ENCODE results near the gene TMEM151A. TPM values are rescaled to one million over a fixed set of nuclear protein-coding genes. Genes with fewer than 3 reads are reported as not detected.

The TMEM151A gene
- total RNA-seq, 3 donors from 2014 or later: 0.16 to 1.6 (median 0.33) TPM

- Histone ChIP-seq H3K27ac (peak overlapping the region in 1 of 2 donors; percentile 83), H3K27me3 (no peaks in the 10 kb centered on the region), H3K36me3 (no peaks in the 10 kb centered on the region), H3K9me3 (no peaks in the 10 kb centered on the region), H3K4me3 (peak overlapping the region; percentile 68 to 80 (median 70)), H3K4me1 (peaks cover 0 to 8% of the 10 kb centered on the region in 2 donors)
- intact Hi-C loops (cut with DNase I; ENCODE audit: low total_unique reads): no loop called here
- TF ChIP-seq POLR2AphosphoS5 (IDR thresholded peaks at IDR 0.05): no peak
- TF ChIP-seq CTCF (IDR thresholded peaks at IDR 0.05): no peak
- TF ChIP-seq POLR2A (IDR thresholded peaks at IDR 0.05): no peak
- DNase-seq (ENCODE audit: low spot score in 2 of 2): no peak
These were observed 43.1 kb downstream of the TMEM151A start for GRCh38 chr11:66334605-66335442.

- H3K4me1 ChIP-seq: peaks cover 0 to 8% of the 10 kb centered on the region in 2 donors
- TF ChIP-seq CTCF (IDR thresholded peaks at IDR 0.05) (no peak), POLR2AphosphoS5 (IDR thresholded peaks at IDR 0.05) (no peak), POLR2A (IDR thresholded peaks at IDR 0.05) (no peak)
- no peaks in the 10 kb centered on the region for H3K27me3 ChIP-seq
- H3K27ac ChIP-seq: peak overlapping the region; percentile 66 to 83
- peaks cover 4% of the 10 kb centered on the region for H3K36me3 ChIP-seq
- H3K4me3 ChIP-seq: peak overlapping the region; percentile 68 to 80 (median 70)
- intact Hi-C loops (cut with DNase I; ENCODE audit: low total_unique reads): no loop called here
- H3K9me3 ChIP-seq: no peaks in the 10 kb centered on the region
- no peak for DNase-seq (ENCODE audit: low spot score in 2 of 2)
These were observed 44.0 kb downstream of the TMEM151A start for GRCh38 chr11:66335531-66336233.

GRCh38 chr11:66336234-66337102 lies 44.8 kb downstream of the TMEM151A start, which contains the start of gene RIN1:
Gene RIN1 (minus strand): TSS chr11:66336434. CDS start chr11:66336402, 32 bp downstream.
- intact Hi-C loops (cut with DNase I; ENCODE audit: low total_unique reads): loop anchor here (1.0 kb wide), 1 partner anchor 80 kb away; no protein-coding TSS in a partner anchor
- H3K4me3 ChIP-seq: peak within 1 kb of the TSS; percentile 68 to 80 (median 70)
- TF ChIP-seq POLR2AphosphoS5 (IDR thresholded peaks at IDR 0.05): peak in 1 of 3 donors; percentile 53
- peak; percentile 20 for TF ChIP-seq POLR2A (IDR thresholded peaks at IDR 0.05)
- TF ChIP-seq CTCF (IDR thresholded peaks at IDR 0.05): peak in 1 of 3 donors; percentile 20
- H3K27ac ChIP-seq: peak within 1 kb of the TSS; percentile 66 to 83
- no peaks in the 10 kb centered on the region for H3K27me3 ChIP-seq
- peaks cover 0 to 8% of the 10 kb centered on the region in 2 donors for H3K4me1 ChIP-seq
- H3K9me3 ChIP-seq: no peaks in the 10 kb centered on the region
- H3K36me3 ChIP-seq: peaks cover 10% of the 10 kb centered on the region
- peak in 1 of 2 donors; percentile 77 for DNase-seq (ENCODE audit: low spot score in 2 of 2)

- Histone ChIP-seq H3K4me1 (peaks cover 0 to 8% of the 10 kb centered on the region in 2 donors), H3K4me3 (peak overlapping the region in 1 of 3 donors; percentile 33), H3K27ac (peak overlapping the region; percentile 66 to 83), H3K36me3 (peaks cover 10% of the 10 kb centered on the region), H3K9me3 (no peaks in the 10 kb centered on the region), H3K27me3 (no peaks in the 10 kb centered on the region)
- no peak for DNase-seq (ENCODE audit: low spot score in 2 of 2)
- TF ChIP-seq POLR2A (IDR thresholded peaks at IDR 0.05): no peak
- no peak for TF ChIP-seq CTCF (IDR thresholded peaks at IDR 0.05)
- no peak for TF ChIP-seq POLR2AphosphoS5 (IDR thresholded peaks at IDR 0.05)
- intact Hi-C loops (cut with DNase I; ENCODE audit: low total_unique reads): loop anchor here (1.0 kb wide), 1 partner anchor 81 kb away; no protein-coding TSS in a partner anchor
These were observed 45.6 kb downstream of the TMEM151A start for GRCh38 chr11:66337103-66337899.
